ENCODE data around the gene LEUTX.
A peak's percentile ranks its signal among the peaks of the same experiment; 100 is the strongest.

LEUTX gene

GRCh38 chr19:39816287-39817048 lies 37.8 kb downstream of the LEUTX start:
- no peak overlapping the region for H3K4me3 ChIP-seq (ENCODE audit: low read length)
- DNase-seq (ENCODE audit: low read depth, low spot score): no peak

- DNase-seq (ENCODE audit: low read depth, low spot score): no peak
- no peak overlapping the region for H3K4me3 ChIP-seq (ENCODE audit: low read length)
Measured at GRCh38 chr19:39817888-39818561, 39.4 kb downstream of the LEUTX start.

- DNase-seq (ENCODE audit: low read depth, low spot score): no peak
- no peak overlapping the region for H3K4me3 ChIP-seq (ENCODE audit: low read length)
Measured at GRCh38 chr19:39818626-39819097, 40.0 kb downstream of the LEUTX start.

- no peak for DNase-seq (ENCODE audit: low read depth, low spot score)
- H3K4me3 ChIP-seq (ENCODE audit: low read length): no peak overlapping the region
Measured at GRCh38 chr19:39819786-39820185, 41.1 kb downstream of the LEUTX start.

- DNase-seq (ENCODE audit: low read depth, low spot score): no peak
- H3K4me3 ChIP-seq (ENCODE audit: low read length): no peak overlapping the region
Measured at GRCh38 chr19:39820696-39821095, 42.0 kb downstream of the LEUTX start.

GRCh38 chr19:39823686-39824085 lies 45.0 kb downstream of the LEUTX start:
- DNase-seq (ENCODE audit: low read depth, low spot score): no peak
- peak overlapping the region; percentile 42 for H3K4me3 ChIP-seq (ENCODE audit: low read length)

- H3K4me3 ChIP-seq (ENCODE audit: low read length): peak overlapping the region; percentile 42
- DNase-seq (ENCODE audit: low read depth, low spot score): peak; percentile 72
Measured at GRCh38 chr19:39824143-39825092, 45.8 kb downstream of the LEUTX start.

- no peak for DNase-seq (ENCODE audit: low read depth, low spot score)
- H3K4me3 ChIP-seq (ENCODE audit: low read length): no peak overlapping the region
Measured at GRCh38 chr19:39825093-39825463, 46.4 kb downstream of the LEUTX start.

- no peak overlapping the region for H3K4me3 ChIP-seq (ENCODE audit: low read length)
- DNase-seq (ENCODE audit: low read depth, low spot score): no peak
Measured at GRCh38 chr19:39825531-39826076, 47.0 kb downstream of the LEUTX start.

GRCh38 chr19:39826311-39826945 lies 47.8 kb downstream of the LEUTX start:
- DNase-seq (ENCODE audit: low read depth, low spot score): no peak
- no peak overlapping the region for H3K4me3 ChIP-seq (ENCODE audit: low read length)

GRCh38 chr19:39827216-39827615 lies 48.6 kb downstream of the LEUTX start:
- DNase-seq (ENCODE audit: low read depth, low spot score): no peak
- no peak overlapping the region for H3K4me3 ChIP-seq (ENCODE audit: low read length)

GRCh38 chr19:39828015-39828653 lies 49.5 kb downstream of the LEUTX start:
- no peak for DNase-seq (ENCODE audit: low read depth, low spot score)
- no peak overlapping the region for H3K4me3 ChIP-seq (ENCODE audit: low read length)

- DNase-seq (ENCODE audit: low read depth, low spot score): no peak
- no peak overlapping the region for H3K4me3 ChIP-seq (ENCODE audit: low read length)
Measured at GRCh38 chr19:39828654-39829032, 50.0 kb downstream of the LEUTX start.

- no peak for DNase-seq (ENCODE audit: low read depth, low spot score)
Measured at GRCh38 chr19:39829702-39830275, 51.1 kb downstream of the LEUTX start.

GRCh38 chr19:39830406-39830805 lies 51.8 kb downstream of the LEUTX start:
- H3K4me3 ChIP-seq (ENCODE audit: low read length): no peak overlapping the region
- no peak for DNase-seq (ENCODE audit: low read depth, low spot score)

More at GRCh38 chr19:39829702-39830275, 51.1 kb downstream of the LEUTX start:
- no peak overlapping the region for H3K4me3 ChIP-seq (ENCODE audit: low read length)

GRCh38 chr19:39830847-39831246 lies 52.2 kb downstream of the LEUTX start:
- H3K4me3 ChIP-seq (ENCODE audit: low read length): no peak overlapping the region
- DNase-seq (ENCODE audit: low read depth, low spot score): no peak

GRCh38 chr19:39831679-39832078 lies 53.0 kb downstream of the LEUTX start:
- no peak overlapping the region for H3K4me3 ChIP-seq (ENCODE audit: low read length)
- DNase-seq (ENCODE audit: low read depth, low spot score): no peak
